AG04449 (cell line): ENCODE measurements around the gene GIPC2.
A peak's percentile ranks its signal among the peaks of the same experiment; 100 is the strongest.

Experiments used
- CTCF ChIA-PET: fragments of 350-600 bp; formaldehyde crosslinking; extraction: SDS; loops from one replicate; lab custom pipeline; 2021; ENCODE audit warnings: antibody characterized with exemption; lab: Yijun Ruan, JAX
- POLR2A ChIA-PET: fragments of 400-600, 350-600 bp; formaldehyde crosslinking; extraction: SDS; loops from one replicate; lab custom pipeline; 2020; ENCODE audit warnings: antibody characterized with exemption, inconsistent platforms; lab: Yijun Ruan, JAX
- DNase-seq: peaks from one replicate; pipeline ENCODE4 v3.0.0-alpha.2; 2010; ENCODE audit warnings: low read depth, low spot score
- H3K4me3 ChIP-seq: 2 replicates; pipeline ENCODE4 v1.5.1; 2011; ENCODE audit warnings: low read depth, mild to moderate bottlenecking, control low read depth, low read length
- CTCF ChIP-seq: IDR thresholded peaks from one replicate; pipeline ENCODE4 v1.5.1; 2011; ENCODE audit warnings: mild to moderate bottlenecking, moderate library complexity, low read length, control low read depth, inconsistent platforms; ENCODE audit not compliant: insufficient read depth; ENCODE audit errors: missing control alignments

The GIPC2 gene

DNA sequence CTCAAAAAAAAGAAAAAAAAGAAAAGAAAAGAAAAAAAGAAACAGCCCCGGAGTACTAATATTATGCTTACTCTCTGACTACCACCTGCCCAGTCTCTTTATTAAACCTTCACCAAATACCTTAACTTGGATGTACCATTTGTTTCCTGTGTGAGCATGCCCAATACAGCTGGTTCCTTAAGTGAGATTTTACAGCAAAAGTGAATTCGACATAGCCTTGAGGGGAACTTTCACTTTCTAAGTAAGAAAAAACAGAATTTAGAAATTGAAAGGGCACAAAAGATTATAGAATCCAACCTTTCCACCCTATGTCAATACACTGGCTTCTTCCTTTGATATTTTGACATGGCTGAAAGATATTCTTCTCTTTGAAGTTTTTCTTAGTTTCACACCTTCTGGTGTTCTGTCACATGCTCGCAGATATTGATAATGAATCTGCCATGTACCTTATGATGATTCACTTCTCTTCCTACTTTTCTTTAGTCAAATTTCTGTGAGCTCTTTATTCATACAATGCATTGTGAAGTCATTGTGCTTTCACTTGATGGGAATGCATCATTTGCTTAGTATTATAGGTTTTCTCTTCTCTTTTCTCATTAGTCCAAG is 5.2 kb upstream of the GIPC2 start:
- ChIA-PET POLR2A (no interaction called here), CTCF (interaction anchor here (1.5 kb wide), 1 partner anchor 74 kb away, joined by 3 read pairs; no protein-coding TSS in a partner anchor)
- DNase-seq, result no peak
- no peak for TF ChIP-seq CTCF
- no peak overlapping the region for H3K4me3 ChIP-seq

GRCh38 chr1:78043436-78043835 is 2.3 kb upstream of the GIPC2 start:
- ChIA-PET CTCF (interaction anchor here (0.7 to 1.4 kb wide), 3 partner anchors 10 to 14 kb away, joined by 3 to 5 read pairs (median 3); no protein-coding TSS in a partner anchor), POLR2A (no interaction called here)
- DNase-seq, result no peak
- H3K4me3 ChIP-seq, result no peak overlapping the region
- TF ChIP-seq CTCF, result no peak

DNA sequence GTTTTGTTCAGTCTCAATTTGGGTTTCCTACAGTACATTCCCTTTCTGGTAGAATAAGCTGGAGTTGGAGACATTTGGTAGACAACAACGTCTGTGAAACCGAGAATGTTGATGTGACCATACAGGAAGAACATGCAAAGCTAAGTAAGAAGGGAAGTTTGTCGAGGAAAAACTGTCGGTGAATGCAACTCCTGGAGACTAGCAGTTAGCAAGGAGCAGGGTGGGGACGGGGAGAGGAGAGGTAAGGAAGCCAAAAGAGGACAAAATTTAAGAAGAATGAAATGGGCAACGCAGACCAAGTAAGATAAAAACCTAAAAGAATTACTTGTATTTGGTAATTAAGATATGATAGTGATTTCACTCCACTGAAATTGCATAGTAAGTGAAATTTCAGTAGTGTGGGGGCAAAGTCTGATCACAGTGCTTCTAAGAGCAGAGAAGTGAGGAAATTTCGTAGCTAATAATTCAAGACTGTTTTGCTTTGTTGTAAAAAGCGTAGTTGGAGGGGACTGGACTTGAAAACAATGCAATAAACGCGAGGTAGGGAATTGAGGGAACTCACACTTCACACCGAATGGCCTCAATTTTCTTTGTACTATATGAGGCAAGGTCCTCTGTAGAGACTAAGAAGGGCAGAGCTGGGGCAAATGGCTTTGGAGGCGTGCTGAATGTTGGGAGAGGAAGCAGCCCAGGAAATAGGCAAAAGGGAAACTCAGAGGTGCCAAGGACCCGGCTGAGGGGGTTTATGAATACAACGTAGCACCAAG is 787 bp upstream of the GIPC2 start:
- no peak for DNase-seq
- TF ChIP-seq CTCF, result no peak
- CTCF ChIA-PET, result no interaction called here
- H3K4me3 ChIP-seq, result no peak overlapping the region
- POLR2A ChIA-PET, result no interaction called here

DNA sequence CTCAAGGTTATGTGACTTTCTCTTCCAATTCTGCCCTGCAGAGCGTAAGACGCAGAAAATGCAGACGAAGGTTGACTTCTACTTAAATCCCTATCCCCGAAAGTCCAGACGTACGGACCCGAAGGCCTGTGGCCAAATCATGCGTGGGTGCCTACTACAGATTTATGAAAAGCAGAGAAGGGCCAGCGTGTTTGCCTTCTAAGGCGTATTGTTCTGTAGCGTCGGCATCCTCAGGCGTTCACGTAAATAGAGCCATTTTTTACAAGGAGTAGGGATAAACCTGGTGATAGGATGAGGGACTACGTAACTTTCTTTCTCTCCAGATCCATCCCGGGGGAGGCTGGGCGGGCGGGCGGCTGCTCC is 222 bp upstream of the GIPC2 start:
- CTCF ChIA-PET, result no interaction called here
- peak overlapping the region; percentile 59 for H3K4me3 ChIP-seq
- POLR2A ChIA-PET, result no interaction called here
- TF ChIP-seq CTCF, result no peak
- DNase-seq, result no peak

DNA sequence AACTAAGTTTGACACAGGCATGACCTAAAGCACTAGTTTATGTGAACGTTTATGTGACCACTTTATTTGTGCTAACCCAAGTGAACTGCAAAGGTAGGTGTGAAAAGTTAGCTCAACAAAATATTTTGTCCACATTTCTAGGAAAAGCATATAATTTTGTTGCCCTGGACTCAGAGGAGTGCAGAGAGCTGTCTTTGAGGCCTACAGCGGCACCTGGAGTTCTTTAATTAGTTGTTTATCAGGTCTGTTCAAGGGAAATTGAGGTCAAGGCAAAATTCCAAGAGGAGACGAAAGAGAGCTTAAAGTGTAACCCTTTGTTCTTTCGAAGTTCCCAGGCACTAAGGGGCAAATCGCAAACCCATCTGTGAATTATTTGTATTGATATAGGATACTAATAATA is 1.3 kb downstream of the GIPC2 start:
- ChIA-PET CTCF (interaction anchor here (0.6 to 1.6 kb wide), 4 partner anchors 9 to 45 kb away, joined by 3 to 6 read pairs (median 3); no protein-coding TSS in a partner anchor), POLR2A (no interaction called here)
- no peak for TF ChIP-seq CTCF
- no peak for DNase-seq
- H3K4me3 ChIP-seq, result no peak overlapping the region

DNA sequence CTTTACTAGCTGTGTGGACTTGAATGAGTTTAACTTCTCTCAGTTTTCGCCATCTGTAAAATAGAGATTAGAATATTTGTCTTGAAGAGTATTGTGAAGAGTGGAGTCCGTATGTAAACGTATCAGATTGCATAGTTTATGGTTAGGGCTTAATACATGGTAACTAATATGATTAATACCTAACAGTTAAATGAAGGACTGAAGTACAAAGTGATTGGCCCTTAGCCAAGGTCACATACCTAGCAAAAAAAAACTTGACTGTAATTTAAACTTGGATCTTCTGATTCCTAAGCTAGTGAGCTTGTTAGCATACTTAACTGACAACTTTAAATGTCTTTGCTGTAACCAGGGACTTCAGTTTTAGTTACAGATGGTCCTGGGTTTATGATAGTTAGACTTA is 1.9 kb downstream of the GIPC2 start:
- ChIA-PET POLR2A (no interaction called here), CTCF (interaction anchor here (0.6 to 1.6 kb wide), 3 partner anchors 8 to 15 kb away, joined by 3 to 6 read pairs (median 4); no protein-coding TSS in a partner anchor)
- no peak for TF ChIP-seq CTCF
- DNase-seq, result no peak
- no peak overlapping the region for H3K4me3 ChIP-seq
